Measurements from ENCODE around the gene C1orf232.

C1orf232 gene

DNA sequence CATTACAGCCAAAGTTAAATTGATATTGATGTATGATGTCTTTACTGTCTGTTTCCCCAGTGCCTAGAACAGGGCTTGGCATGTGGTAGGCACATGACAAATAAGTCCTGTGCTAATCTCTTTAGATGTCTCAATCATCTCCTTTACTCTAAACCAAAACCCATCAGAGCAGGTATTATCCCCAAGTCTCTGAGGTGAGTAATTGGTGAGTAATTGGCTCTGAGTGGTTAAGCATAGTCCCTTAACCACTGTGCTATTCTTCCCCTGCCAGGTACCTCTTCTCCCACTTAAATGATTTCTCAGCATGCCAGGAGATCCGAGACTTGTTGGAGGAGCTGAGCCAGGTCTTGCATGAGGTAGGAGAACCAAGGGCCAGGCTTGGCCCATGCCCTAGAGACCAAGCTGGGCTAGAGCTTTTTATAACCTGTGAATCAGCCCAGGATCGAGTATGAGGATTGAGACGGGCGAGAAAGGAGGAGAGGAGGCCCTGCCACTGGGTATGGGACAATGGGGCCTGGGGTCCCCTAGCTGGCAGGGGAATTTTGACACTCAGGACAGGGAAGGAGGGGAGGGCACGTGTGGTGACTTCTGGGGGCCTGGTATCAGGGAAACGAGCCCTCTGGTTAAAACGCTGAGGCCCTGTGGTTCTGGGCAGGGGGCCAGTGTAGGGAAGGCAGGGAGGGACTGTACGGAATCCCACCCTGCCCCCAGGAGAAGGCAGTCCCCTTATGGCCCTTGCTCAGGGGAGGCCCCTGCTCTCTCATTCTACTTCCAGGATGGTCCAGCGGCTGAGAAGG, 13.0 kb upstream of the C1orf232 start:
- in situ Hi-C loops (cut with MboI; ENCODE audit: low sequenced_read_pairs, unreplicated experiment): no loop called here
- no peak for DNase-seq (ENCODE audit: low spot score)
- TF ChIP-seq, protein P1, sequence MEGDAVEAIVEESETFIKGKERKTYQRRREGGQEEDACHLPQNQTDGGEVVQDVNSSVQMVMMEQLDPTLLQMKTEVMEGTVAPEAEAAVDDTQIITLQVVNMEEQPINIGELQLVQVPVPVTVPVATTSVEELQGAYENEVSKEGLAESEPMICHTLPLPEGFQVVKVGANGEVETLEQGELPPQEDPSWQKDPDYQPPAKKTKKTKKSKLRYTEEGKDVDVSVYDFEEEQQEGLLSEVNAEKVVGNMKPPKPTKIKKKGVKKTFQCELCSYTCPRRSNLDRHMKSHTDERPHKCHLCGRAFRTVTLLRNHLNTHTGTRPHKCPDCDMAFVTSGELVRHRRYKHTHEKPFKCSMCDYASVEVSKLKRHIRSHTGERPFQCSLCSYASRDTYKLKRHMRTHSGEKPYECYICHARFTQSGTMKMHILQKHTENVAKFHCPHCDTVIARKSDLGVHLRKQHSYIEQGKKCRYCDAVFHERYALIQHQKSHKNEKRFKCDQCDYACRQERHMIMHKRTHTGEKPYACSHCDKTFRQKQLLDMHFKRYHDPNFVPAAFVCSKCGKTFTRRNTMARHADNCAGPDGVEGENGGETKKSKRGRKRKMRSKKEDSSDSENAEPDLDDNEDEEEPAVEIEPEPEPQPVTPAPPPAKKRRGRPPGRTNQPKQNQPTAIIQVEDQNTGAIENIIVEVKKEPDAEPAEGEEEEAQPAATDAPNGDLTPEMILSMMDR (IDR thresholded peaks at IDR 0.05; ENCODE audit: borderline replicate concordance, control extremely low read depth, extremely low read depth, insufficient read depth, missing control alignments): no peak

GRCh38 chr1:26180010-26180506, 11.3 kb upstream of the C1orf232 start:
- in situ Hi-C loops (cut with MboI; ENCODE audit: low sequenced_read_pairs, unreplicated experiment): no loop called here
- no peak for DNase-seq (ENCODE audit: low spot score)
- TF ChIP-seq, protein P1 (IDR thresholded peaks at IDR 0.05; ENCODE audit: borderline replicate concordance, control extremely low read depth, extremely low read depth, insufficient read depth, missing control alignments): no peak

DNA sequence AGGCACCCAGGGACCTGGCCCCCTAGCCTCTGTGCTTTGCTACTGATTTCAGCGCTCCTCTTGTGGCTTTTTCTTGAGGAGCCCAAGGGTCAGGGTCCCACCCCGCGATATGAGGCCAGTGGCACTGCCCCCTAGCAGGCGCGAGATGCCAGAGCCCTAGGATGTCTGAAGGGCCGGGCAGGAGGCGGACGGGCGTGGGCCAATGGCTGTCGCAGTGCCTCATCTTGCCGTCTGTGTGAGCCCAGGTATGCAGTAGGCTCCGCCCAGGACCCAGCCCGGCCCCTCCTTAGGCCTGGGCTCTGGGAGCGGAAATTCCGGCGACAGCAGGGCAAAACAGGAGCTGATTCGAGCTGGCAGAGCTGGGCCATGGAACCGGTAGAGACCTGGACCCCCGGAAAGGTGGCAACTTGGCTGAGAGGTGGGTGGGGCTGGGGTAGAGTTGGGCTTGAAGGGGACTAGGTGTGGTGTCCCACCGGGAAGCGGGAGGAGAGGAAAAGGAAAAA, 8.5 kb upstream of the C1orf232 start, which contains the start of gene CNKSR1:
Gene CNKSR1 (plus strand): TSS at position 310 of the 503 bp plus-strand sequence. CDS start 57 bp downstream, at position 367.
- TF ChIP-seq, protein P1 (IDR thresholded peaks at IDR 0.05; ENCODE audit: borderline replicate concordance, control extremely low read depth, extremely low read depth, insufficient read depth, missing control alignments): no peak
- no peak for DNase-seq (ENCODE audit: low spot score)
- in situ Hi-C loops (cut with MboI; ENCODE audit: low sequenced_read_pairs, unreplicated experiment): no loop called here

GRCh38 chr1:26175346-26175745, 6.6 kb upstream of the C1orf232 start:
- DNase-seq (ENCODE audit: low spot score): no peak
- TF ChIP-seq, protein P1 (IDR thresholded peaks at IDR 0.05; ENCODE audit: borderline replicate concordance, control extremely low read depth, extremely low read depth, insufficient read depth, missing control alignments): no peak
- in situ Hi-C loops (cut with MboI; ENCODE audit: low sequenced_read_pairs, unreplicated experiment): no loop called here

DNA sequence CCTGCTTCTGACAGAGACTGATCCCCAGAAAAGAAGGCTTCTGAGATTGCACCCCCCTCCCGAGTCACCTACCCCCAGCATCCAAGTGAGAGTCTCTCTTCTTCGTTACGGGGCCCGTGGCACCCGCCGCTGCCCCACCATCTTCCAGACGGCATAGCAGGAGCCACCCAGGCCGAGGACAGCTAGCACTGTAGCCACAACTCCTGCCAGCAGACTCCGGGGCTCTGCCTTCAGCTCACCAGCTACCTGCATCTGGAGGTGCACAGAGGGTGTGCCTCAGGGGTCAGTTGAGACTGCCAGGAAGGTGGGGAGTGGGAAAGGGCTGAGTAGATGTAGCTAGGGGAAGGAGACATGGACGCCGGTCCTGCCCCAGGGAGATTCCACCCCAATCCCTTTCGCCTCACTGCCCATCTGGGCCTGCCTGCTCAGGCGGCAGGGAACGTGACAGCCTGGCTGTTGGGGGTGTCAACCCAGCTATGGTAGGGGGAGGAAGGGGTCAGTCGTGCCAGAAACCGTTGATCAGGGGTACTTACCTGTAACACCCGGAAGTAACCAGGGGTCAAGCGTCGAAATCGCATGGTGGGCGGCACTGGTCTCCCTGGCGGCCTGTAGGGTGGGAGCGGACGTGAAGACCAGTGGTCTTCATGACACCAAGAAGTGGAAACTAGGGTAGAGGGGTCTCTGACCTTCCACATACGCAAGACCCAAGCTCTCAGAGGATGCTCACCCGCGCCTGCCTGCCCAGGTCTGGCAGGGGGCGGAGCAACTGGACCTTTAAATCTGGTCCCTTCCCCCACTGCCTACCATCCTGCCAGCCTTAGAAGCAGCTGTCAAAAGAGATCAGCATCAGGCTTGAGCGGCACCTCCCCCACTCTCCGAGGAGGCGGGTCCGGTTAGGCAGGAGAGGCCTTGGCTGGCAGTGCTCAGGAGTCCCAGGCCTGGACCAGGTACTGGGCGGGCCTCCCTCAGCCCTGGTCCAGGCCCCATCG, 2.6 kb upstream of the C1orf232 start, which contains the start of gene ZNF593OS:
Gene ZNF593OS (minus strand): TSS at position 749 of the 989 bp plus-strand sequence. CDS start 171 bp downstream, at position 578.
- DNase-seq (ENCODE audit: low spot score): peak; percentile 28
- in situ Hi-C loops (cut with MboI; ENCODE audit: low sequenced_read_pairs, unreplicated experiment): no loop called here
- TF ChIP-seq, protein P1 (IDR thresholded peaks at IDR 0.05; ENCODE audit: borderline replicate concordance, control extremely low read depth, extremely low read depth, insufficient read depth, missing control alignments): no peak

DNA sequence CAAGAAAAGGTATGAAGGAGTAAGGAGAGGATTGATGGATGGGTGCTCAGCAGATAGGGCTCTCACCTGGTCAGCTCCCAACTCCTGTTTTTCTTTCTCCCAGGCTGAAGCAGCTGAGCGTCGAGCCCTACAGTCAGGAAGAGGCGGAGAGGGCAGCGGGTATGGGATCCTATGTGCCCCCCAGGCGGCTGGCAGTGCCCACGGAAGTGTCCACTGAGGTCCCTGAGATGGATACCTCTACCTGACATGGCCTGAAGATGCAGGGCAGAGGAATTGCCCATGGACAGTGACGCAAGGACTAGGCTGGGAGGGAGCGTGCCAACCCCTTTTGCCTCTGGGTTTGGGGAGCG, 1.7 kb upstream of the C1orf232 start:
- TF ChIP-seq, protein P1 (IDR thresholded peaks at IDR 0.05; ENCODE audit: borderline replicate concordance, control extremely low read depth, extremely low read depth, insufficient read depth, missing control alignments): no peak
- in situ Hi-C loops (cut with MboI; ENCODE audit: low sequenced_read_pairs, unreplicated experiment): no loop called here
- DNase-seq (ENCODE audit: low spot score): no peak
